ENCODE measurements around the gene RAI1.

RAI1 gene

GRCh38 chr17:17755715-17756114 lies 74.5 kb downstream of the RAI1 start:
- no peak for TF ChIP-seq CTCF (IDR thresholded peaks at IDR 0.05; ENCODE audit: control extremely low read depth, extremely low read depth, low read depth, missing control alignments)
- POLR2A ChIA-PET = no interaction called here
- DNase-seq (ENCODE audit: extremely low spot score) = no peak
- CTCF ChIA-PET = no interaction called here

GRCh38 chr17:17757391-17757791 lies 76.1 kb downstream of the RAI1 start:
- ChIA-PET POLR2A (no interaction called here), CTCF (interaction anchor here (0.9 to 1.6 kb wide), 5 partner anchors 14 to 104 kb away, joined by 3 to 4 read pairs (median 3); no protein-coding TSS in a partner anchor)
- no peak for DNase-seq (ENCODE audit: extremely low spot score)
- no peak for TF ChIP-seq CTCF (IDR thresholded peaks at IDR 0.05; ENCODE audit: control extremely low read depth, extremely low read depth, low read depth, missing control alignments)

- DNase-seq (ENCODE audit: extremely low spot score) = no peak
- ChIA-PET POLR2A (no interaction called here), CTCF (interaction anchor here (0.9 to 1.6 kb wide), 7 partner anchors 13 to 103 kb away, joined by 3 to 4 read pairs (median 3); no protein-coding TSS in a partner anchor)
- TF ChIP-seq CTCF (IDR thresholded peaks at IDR 0.05; ENCODE audit: control extremely low read depth, extremely low read depth, low read depth, missing control alignments) = no peak
Observed at GRCh38 chr17:17757956-17758845, 76.9 kb downstream of the RAI1 start.

GRCh38 chr17:17758941-17759563 lies 77.8 kb downstream of the RAI1 start:
- DNase-seq (ENCODE audit: extremely low spot score) = no peak
- CTCF ChIA-PET = interaction anchor here (1.4 to 1.6 kb wide), 4 partner anchors 17 to 44 kb away, joined by 3 to 4 read pairs (median 3); no protein-coding TSS in a partner anchor
- POLR2A ChIA-PET = no interaction called here
- no peak for TF ChIP-seq CTCF (IDR thresholded peaks at IDR 0.05; ENCODE audit: control extremely low read depth, extremely low read depth, low read depth, missing control alignments)

GRCh38 chr17:17760350-17760749 lies 79.1 kb downstream of the RAI1 start:
- DNase-seq (ENCODE audit: extremely low spot score) = no peak
- TF ChIP-seq CTCF (IDR thresholded peaks at IDR 0.05; ENCODE audit: control extremely low read depth, extremely low read depth, low read depth, missing control alignments) = no peak
- POLR2A ChIA-PET = no interaction called here
- CTCF ChIA-PET = no interaction called here

- CTCF ChIA-PET = interaction anchor here (1.0 to 1.3 kb wide), 3 partner anchors 9 to 51 kb away, joined by 3 read pairs; no protein-coding TSS in a partner anchor
- POLR2A ChIA-PET = no interaction called here
- DNase-seq (ENCODE audit: extremely low spot score) = no peak
- TF ChIP-seq CTCF (IDR thresholded peaks at IDR 0.05; ENCODE audit: control extremely low read depth, extremely low read depth, low read depth, missing control alignments) = no peak
Observed at GRCh38 chr17:17760872-17761550, 79.8 kb downstream of the RAI1 start.

Data from GM10248 (cell line).